M059J (cell line): Measurements from ENCODE around the gene ZNF543. TPM values are rescaled to one million over a fixed set of nuclear protein-coding genes. Genes with fewer than 3 reads are reported as not detected.

Experiments
- total RNA-seq: library from RNA; depleted of rRNA; stranded (reverse); fragments of >200 nt; shearing (Covaris generic); gene quantifications from 2 replicates; pipeline ENCODE4 v1.2.3, GENCODE V29; 2014; rRNA removed

The ZNF543 gene
- total RNA-seq, 1 experiment from 2014 or later: 8.4 TPM

Other genes starting within 250 kb of the ZNF543 start
- gene USP29, start 200.5 kb upstream of the ZNF543 start, total RNA-seq: not detected in 2 replicates
- gene ZIM3, start 175.3 kb upstream of the ZNF543 start, total RNA-seq: not detected in 2 replicates
- gene DUXA, start 153.0 kb upstream of the ZNF543 start, total RNA-seq: not detected in 2 replicates
- 12.3 and 31.1 TPM in 2 replicates for gene ZNF264, start 129.0 kb upstream of the ZNF543 start, total RNA-seq
- gene AURKC, start 89.4 kb upstream of the ZNF543 start, total RNA-seq: 0.25 and 0.47 TPM in 2 replicates
- 8.5 and 13.3 TPM in 2 replicates for gene ZNF805, start 79.8 kb upstream of the ZNF543 start, total RNA-seq
- 27.9 and 36.7 TPM in 2 replicates for gene ZNF460, start 40.0 kb upstream of the ZNF543 start, total RNA-seq
- gene ZNF304, start 30.8 kb downstream of the ZNF543 start, total RNA-seq: 8.0 and 11.8 TPM in 2 replicates
- 32.7 and 34.6 TPM in 2 replicates for gene TRAPPC2B, start 43.1 kb downstream of the ZNF543 start, total RNA-seq
- gene ZNF547, start 43.1 kb downstream of the ZNF543 start, total RNA-seq: 1.9 and 5.6 TPM in 2 replicates
- 13.6 and 21.9 TPM in 2 replicates for gene ZNF548, start 69.4 kb downstream of the ZNF543 start, total RNA-seq
- gene ZNF17, start 90.7 kb downstream of the ZNF543 start, total RNA-seq: 5.2 and 9.9 TPM in 2 replicates
- 3.2 and 7.0 TPM in 2 replicates for gene ZNF749, start 114.9 kb downstream of the ZNF543 start, total RNA-seq
- 0.57 TPM in 1 of 2 replicates, not detected in the other for gene VN1R1, start 136.7 kb downstream of the ZNF543 start, total RNA-seq
- gene ZNF772, start 157.1 kb downstream of the ZNF543 start, total RNA-seq: 14.9 and 15.1 TPM in 2 replicates
- 22.2 and 24.0 TPM in 2 replicates for gene ZNF419, start 167.3 kb downstream of the ZNF543 start, total RNA-seq
- gene ZNF773, start 179.5 kb downstream of the ZNF543 start, total RNA-seq: 22.5 and 25.1 TPM in 2 replicates
- gene ZNF549, start 206.9 kb downstream of the ZNF543 start, total RNA-seq: 5.6 and 7.5 TPM in 2 replicates
- 9.4 and 14.0 TPM in 2 replicates for gene ZNF550, start 239.4 kb downstream of the ZNF543 start, total RNA-seq